RPMI8226 (cell line): Measurements from ENCODE around the gene CHIC2.
"Not testable (repeated sequence)": the region's sequence is repeated elsewhere in the genome, so short reads cannot be mapped to it uniquely, and the experiment has no call there.

Source experiments
- DNase-seq: peaks from one replicate; pipeline ENCODE4 v3.0.0-alpha.2; 2015

Gene CHIC2

GRCh38 chr4:54064317-54065111 lies at the start of gene CHIC2:
Gene CHIC2 (minus strand): TSS chr4:54064605. CDS start chr4:54064300, 305 bp downstream.
- DNase-seq, result peak; percentile 89

DNA sequence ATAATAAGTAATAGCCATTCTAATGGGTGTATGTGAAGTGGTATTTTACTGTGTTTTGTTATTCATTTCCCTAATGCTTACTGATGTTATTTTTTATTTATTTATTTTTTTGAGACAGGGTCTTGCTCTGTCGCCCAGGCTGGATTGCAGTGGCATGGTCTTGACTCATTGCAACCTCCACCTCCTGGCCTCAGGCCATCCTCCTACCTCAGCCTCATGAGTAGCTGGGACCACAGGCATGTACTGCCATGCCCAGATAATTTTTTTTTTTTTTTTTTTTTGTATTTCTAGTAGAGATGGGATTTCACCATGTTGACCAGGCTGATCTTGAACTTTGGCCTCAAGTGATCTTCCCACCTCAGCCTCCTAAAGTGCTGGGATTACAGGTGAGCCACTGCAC lies 48.8 kb upstream of the CHIC2 start:
- not testable (repeated sequence) for DNase-seq

DNA sequence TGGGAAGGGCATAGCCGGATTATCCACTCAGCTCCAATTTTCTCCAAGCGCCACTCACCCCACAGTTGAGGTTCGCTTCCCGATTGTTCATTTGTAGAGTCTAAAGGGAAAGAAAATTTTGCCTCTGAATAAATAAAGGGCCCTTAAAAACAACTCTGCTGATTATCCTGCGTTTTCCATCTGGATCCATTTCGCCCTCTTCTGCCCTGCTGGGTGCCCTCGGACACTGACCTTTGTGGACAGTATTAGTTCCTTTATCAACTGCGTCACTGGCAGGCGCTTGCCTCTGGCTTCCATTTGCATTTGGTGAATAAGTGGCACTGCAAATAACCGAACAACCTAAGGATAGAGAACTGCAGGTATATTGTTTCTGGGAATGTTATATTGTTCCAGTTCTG lies 45.6 kb upstream of the CHIC2 start:
- DNase-seq, result no peak

DNA sequence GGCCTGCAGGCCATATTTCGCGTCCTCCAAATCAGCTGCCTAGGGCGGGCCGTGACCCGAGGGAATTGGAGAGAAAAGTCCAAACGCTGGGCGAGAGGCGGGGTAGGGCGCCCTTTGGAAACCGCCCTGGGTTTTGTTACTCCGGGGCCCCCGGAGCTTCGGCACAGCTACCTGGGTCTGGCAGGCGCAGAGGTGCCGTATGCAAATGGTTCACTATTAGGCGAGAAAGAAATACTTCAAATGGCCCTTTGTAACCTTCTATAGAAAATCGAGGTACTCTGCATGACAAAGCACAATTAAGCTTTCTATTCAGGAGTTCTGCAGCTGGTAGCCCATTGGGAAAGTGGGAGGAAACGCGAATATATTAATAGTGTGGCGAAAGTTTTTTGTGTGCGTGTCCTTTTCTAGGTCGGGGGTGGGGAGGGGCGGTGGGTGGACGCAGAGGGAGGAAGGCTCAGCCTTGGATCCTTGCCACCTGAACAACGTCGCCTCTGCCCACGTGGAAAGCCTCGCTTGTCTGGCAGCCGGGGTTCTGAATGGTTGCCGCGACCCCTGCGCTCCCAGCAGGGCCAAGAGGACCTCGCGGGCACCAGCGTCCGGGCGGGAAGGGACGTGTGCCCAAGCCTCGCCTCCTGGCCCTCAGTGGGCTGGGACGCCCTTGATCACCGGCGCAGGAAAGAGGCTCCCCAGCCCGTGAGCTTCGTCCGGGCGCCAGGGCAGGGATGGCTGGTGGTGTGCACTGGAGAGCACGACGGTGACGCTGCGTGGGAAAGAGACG lies 45.0 kb upstream of the CHIC2 start:
- no peak for DNase-seq

DNA sequence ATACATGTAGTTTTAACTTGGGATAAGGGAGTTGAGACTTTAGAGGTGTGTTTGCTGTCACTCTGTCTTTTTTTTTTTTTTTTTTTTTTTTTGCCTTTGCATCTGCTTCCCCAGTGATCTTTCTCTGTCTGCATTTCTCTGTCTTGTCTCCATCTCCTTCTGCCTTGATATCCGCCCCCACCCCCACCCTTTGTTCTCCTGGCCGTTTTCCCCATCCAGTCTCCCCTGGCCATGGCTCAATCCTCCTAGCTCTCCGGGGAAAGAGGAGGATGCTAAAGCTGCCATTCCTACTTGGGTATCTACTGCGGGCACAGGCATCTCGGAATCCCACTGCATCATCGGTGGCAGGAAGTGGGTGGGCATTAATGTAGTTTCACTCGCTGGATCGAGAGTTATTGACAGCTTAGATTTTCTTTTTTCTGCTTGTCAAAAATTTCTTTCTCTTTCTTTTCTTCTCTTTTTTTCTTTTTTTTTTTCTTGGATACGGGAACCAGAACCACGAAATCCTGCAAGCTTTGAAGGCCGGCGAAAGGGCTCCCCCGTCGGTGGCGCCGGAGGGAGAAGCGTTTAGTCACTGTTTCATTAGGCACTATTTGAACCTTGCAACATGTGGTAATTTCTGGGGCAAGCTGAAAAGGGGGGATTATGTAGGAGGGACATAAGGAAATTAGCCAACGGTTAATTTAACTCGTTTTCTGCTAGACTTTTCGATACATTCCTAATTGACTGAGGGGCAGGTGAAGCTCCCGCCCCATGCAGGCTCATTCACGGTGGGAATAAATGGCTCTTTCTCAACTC lies 43.7 kb upstream of the CHIC2 start:
- no peak for DNase-seq

DNA sequence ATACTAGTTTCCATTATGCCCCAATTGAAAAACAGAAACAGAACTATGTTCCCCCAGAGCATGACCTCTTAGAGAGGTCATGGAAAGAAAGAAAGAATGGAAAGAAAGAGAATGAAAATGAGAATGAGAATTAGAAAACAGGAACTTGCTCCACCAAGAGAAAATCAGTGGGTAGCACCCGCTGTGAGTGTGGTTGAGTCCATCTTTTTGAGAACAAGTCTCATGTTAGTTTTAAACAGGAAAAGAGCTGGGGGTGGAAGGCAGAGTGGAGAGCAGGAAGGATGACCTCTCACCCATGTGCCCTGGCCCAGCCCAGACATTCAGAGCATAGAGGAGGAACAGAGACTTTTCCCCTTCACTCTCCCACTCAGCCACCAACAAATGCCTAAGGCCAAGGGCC lies 40.5 kb upstream of the CHIC2 start:
- DNase-seq, result no peak

DNA sequence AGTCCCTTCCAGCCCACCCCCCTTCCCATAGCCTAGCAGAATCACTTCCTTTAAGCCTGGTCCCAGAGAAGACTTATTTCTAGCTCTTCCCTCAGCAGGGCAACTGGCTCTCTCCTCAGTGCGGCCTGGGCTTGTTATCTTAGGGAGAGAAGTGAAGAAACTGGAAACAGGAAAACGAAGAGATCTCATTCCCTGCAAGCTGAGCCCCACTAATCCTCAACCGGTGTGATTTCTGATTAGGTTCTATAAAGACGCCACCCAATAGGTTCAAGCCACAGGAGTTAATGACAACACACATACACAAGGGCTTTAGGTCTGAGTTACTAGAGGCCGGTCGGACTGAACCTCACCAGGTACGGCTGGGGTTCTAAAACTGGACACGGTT lies 38.8 kb upstream of the CHIC2 start:
- DNase-seq, result no peak

GRCh38 chr4:54102531-54103106 lies 38.2 kb upstream of the CHIC2 start:
- DNase-seq, result no peak

- no peak for DNase-seq
These were observed 37.0 kb upstream of the CHIC2 start for GRCh38 chr4:54101190-54102041.

GRCh38 chr4:54100595-54101189 lies 36.3 kb upstream of the CHIC2 start:
- DNase-seq, result no peak

GRCh38 chr4:54099748-54100574 lies 35.6 kb upstream of the CHIC2 start, which contains the start of gene GSX2:
Gene GSX2 (plus strand): TSS chr4:54100163. CDS start chr4:54100345, 182 bp downstream.
- DNase-seq, result no peak

DNA sequence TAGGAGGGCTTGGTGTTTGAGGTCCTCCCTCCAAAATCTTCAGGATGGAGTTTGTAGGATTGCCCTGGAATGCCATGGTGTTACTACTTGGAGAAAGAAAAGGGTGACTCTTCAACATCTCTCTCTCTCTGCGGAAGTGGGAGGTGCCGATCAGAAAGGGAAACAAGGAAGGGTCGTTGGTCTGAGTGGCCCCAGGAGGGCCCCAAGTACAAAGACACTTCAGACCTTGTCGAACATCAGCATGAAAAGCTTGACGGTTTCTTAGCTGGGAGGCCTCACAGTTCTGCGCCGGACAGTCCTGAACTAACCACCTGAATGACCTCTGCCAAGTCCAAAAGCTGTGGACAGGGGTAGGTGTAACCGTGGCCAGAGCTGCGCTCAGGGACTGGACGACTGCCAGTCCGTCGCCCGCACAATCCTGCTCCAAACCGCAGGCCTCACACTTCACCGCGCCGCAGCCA lies 34.9 kb upstream of the CHIC2 start:
- DNase-seq, result no peak

GRCh38 chr4:54098375-54098774 lies 34.0 kb upstream of the CHIC2 start:
- no peak for DNase-seq

GRCh38 chr4:54097152-54097551 lies 32.7 kb upstream of the CHIC2 start:
- no peak for DNase-seq

DNA sequence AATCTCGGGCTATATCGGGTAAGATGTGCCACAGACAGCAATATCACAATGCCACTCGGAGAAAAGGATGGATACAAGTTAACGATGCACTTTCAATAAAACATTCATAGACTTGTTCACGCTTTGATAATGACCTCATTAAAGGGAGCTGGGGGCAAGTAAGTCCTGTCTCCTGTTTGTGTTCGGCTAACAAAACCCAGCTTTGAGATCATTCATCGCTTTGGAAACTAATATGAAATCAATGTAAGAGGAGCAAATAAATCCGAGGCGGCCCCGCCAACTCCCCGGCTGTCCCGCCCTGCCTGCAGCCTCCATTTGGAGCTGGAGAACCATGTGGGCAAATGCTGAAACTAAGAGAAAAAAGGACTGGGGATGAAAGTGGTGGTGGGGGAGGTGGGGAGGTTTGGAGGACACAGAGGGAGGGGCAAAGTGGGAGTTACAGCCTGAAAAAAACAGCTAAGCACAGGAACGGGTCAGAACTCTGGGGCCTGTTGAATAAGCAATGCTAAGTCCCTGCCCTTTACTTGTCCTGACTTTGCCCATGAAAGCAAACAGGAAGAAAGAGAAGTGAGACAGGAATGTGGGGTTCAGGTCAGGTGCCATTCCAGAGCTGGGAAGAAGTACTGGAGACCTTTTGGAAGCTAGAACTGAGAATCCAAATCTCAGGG lies 32.0 kb upstream of the CHIC2 start:
- DNase-seq, result no peak

DNA sequence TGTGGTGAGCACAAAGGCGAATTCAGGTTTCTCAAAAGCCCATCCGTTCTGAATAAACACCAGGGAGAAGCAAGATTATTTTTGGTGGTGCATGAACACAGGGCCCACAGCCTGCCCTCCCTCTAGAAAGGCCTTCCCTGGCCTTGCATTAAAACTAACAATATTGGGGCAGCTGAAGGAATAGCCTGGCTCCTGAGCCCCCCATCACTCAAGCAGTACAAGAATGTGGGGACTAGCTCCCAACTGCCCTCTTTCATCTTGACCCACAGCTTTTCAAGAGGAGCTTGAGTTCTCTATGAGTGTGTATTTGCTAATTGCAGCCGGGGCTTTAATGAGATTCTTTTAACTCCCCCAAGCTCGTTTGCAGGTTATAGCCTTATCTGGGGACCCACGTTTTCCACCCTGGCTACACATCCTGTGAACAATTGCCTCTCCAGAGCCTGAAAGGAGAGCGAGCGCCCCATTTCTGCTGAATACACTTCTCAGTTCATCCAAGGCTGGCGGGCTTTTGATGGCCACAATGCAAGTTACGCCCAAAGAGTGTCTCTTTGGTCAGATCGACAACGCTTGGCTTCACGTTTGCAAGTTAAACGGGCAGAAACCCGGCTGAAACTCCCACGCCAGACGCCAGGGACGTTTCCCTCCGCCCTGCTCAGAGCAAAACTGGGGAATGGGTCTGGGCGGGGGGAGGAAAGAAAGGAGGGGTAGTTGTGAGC lies 30.9 kb upstream of the CHIC2 start:
- DNase-seq, result no peak

GRCh38 chr4:54094451-54094850 lies 30.0 kb upstream of the CHIC2 start:
- no peak for DNase-seq

DNA sequence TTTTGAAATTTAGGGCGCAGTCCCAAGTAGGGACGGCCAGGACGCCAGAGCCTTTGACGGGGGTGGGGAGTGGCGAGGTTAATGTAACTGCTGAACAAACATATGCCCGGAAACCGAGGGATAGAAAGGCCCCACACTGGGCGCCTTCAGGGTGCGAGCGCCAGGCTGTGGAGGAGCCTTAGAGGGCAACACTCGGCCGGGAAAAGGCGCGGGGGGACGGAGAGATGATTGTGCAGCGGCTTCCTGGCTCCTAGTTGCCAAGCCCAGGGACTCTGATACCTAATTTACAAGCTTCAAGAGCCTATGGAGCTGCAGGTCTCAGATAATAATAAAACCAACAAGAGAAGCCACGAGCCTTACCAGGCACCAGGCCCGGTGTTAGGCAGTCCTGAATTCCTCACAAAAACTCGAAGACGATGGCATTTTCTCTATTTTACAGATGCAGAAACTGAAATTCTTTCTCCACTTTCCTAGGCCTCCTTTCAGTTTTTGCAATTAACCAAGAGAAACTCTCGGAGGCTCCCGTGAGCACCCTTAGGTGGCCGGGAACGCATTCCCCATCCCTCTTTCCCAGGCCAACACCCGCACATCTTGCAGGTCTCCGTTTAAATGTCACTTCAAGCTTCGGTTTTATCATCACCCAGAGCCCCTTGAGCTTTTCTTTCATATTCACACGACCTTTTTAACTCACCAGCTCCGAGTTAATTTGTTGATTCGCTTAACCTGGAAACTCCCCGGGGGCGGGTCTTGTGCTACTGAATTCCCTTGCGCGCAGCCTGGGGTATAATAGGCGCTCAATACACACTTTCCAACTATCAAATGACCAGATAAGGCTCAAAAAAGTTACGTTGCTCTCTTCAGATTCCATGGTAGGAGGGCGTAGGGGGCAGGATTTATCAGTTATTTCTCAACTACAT lies 29.2 kb upstream of the CHIC2 start:
- DNase-seq, result no peak
